ENCODE results near the gene STEAP1B.

DNA sequence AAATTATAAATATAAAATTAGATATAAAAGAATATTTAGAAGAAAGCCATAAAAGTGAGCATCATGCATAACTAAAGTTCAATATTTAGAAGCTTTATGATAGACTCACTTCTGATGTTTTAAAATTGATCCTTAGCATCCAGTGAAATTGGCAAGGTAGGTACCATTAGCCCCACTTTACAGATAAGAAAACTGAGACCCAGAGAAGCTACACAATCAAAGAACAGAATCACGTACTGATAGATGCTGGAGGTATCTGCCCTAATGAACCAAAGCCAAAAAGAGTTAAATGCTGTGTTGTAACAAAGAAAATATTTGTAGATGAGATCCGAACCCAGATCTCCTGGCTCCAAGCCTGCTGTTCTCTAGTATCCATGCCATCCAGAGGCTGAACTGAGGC, 100.4 kb downstream of the STEAP1B start:
- TF ChIP-seq, protein P1, sequence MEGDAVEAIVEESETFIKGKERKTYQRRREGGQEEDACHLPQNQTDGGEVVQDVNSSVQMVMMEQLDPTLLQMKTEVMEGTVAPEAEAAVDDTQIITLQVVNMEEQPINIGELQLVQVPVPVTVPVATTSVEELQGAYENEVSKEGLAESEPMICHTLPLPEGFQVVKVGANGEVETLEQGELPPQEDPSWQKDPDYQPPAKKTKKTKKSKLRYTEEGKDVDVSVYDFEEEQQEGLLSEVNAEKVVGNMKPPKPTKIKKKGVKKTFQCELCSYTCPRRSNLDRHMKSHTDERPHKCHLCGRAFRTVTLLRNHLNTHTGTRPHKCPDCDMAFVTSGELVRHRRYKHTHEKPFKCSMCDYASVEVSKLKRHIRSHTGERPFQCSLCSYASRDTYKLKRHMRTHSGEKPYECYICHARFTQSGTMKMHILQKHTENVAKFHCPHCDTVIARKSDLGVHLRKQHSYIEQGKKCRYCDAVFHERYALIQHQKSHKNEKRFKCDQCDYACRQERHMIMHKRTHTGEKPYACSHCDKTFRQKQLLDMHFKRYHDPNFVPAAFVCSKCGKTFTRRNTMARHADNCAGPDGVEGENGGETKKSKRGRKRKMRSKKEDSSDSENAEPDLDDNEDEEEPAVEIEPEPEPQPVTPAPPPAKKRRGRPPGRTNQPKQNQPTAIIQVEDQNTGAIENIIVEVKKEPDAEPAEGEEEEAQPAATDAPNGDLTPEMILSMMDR (IDR thresholded peaks at IDR 0.05 in 2 of 3, conservative IDR thresholded peaks at IDR 0.05 in 1 of 3; ENCODE audit: borderline replicate concordance in 1 of 3, insufficient read depth in 1 of 3, low read depth in 2 of 3, low read length in 2 of 3), result no peak
- TF ChIP-seq POLR2A (IDR thresholded peaks at IDR 0.05; ENCODE audit: borderline replicate concordance, extremely low read depth, insufficient read depth, insufficient read length) (no peak), TCF7L2 (IDR thresholded peaks at IDR 0.05; ENCODE audit: borderline replicate concordance, extremely low read depth, insufficient read depth, insufficient read length) (no peak), RAD21 (IDR thresholded peaks at IDR 0.05; ENCODE audit: low read depth) (no peak), POLR2AphosphoS5 (IDR thresholded peaks at IDR 0.05; ENCODE audit: low read depth, low read length) (no peak)
- TF ChIP-seq, protein P2, sequence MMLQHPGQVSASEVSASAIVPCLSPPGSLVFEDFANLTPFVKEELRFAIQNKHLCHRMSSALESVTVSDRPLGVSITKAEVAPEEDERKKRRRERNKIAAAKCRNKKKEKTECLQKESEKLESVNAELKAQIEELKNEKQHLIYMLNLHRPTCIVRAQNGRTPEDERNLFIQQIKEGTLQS (IDR thresholded peaks at IDR 0.05), result no peak

Data from HCT116 (cell line).